HG03095 (cell line): Measurements from ENCODE around the gene IDNK.

ENCODE experiments used
- ATAC-seq: cut with Tn5 transposase; IDR thresholded peaks from one replicate; pipeline ENCODE4 v1.9.1; 2021; ENCODE audit warnings: moderate library complexity; ENCODE audit not compliant: unreplicated experiment

The IDNK gene

DNA sequence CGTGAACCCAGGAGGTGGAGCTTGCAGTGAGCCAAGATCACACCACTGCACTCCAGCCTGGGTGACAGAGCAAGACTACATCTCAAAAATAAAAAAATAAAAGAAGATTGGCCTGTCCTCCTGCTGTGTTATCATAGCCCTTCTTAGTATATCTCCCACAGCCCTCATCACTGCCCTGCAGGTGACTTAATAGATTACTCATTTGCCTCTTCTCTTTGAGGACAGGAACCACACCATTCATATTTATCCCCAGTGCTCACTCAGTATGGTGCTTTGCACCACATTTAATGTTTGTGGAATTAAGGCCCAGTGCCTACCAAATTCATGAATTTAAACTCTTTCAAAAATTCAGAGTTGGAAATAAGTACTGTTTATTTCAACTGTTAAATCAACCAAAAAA, 10.3 kb downstream of the IDNK start:
- ATAC-seq, result no peak

DNA sequence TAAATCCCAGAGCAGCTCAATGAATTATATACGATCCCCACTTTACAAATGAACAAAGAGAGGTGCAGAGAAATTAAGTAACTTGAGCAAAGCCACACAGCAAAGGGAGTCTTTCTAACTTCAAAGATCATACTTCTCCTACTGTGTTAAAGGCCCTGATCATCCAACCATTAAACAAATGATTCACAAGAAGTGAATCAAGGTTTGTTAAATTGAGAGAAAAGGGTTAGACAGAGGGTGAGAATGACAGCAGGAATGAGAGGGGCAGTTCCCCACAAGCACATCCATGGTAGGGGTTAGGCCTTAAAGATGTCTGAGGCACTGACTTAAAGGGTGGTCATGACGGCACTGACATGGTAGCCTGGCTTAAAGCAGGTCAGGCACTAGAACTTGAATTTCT, 10.7 kb downstream of the IDNK start:
- no peak for ATAC-seq

DNA sequence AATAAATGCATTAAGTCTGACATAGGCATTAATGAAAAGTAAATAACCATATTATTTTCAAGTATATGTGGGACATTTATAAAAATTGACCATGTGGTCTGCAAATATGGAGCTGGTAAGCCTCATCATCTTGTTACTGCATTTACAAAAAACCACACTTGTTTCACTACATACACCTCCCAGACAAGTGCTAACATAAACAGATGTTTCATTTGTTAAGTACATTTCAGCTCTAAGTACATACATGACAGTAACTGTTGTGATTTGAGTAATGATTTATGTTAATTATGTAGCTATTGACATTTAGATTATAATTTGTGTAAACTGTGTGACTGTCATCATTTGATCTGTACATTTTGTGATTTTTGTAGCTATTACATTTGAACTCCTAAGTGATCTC, 13.9 kb downstream of the IDNK start:
- ATAC-seq, result no peak

- no peak for ATAC-seq
These were observed 14.4 kb downstream of the IDNK start for GRCh38 chr9:83637389-83637788.

DNA sequence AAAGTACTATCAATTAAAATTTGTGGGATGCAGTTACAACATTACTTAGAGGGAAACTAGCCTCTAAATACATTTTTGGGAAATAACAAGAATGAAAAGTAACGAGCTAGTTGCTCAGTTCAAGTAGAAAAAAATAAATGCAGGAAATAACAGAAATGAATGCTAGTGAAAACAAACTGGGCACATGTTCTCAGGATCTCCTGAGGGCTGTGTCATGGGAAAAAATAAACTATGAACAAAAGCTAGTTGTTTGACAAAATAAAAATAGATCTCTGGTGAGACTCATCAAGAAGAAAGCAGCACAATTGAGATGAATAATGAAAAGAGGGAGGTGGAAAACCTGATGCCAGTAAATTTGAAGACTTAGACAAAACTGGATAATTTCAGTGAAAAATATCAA, 16.3 kb downstream of the IDNK start:
- ATAC-seq, result no peak

GRCh38 chr9:83642793-83643192, 19.9 kb downstream of the IDNK start:
- ATAC-seq, result no peak

DNA sequence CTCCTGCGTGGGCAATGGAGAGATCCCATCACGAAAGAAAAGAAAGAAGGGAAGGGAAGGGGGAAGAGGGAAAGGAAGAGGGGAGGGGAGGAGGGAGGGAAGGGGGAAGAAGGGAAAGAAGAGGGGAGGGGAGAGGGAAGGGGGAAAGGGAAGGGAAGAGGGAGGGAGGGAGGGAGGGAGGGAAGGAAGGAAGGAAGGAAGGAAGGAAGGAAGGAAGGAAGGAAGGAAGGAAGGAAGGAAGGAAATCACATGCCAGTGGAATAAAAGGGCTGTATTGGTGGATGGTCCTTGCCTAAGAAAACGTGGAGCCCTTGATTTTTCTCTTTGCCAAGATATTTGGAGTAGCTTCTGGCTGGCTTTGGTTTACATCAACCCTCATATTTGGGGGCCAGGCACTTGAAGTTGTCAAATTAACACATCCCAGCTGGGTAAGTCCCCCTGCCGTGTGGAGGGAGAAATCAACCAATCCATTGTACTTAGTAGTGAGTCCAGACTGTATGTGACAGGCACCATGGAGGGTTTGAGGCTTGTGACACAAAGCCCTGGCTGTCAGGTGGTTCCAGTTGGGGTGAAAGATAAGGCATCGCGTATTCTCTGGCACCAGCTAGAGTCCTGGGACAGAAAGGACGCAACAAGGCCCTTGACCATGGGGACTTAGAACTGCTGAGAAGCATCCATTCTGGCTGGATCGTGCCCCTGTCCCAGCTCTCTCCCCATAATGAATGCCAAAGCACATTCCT, 23.7 kb downstream of the IDNK start:
- ATAC-seq, result no peak

- ATAC-seq, result no peak
These were observed 26.1 kb downstream of the IDNK start for GRCh38 chr9:83649080-83649479.

GRCh38 chr9:83649515-83649914, 26.6 kb downstream of the IDNK start:
- no peak for ATAC-seq

DNA sequence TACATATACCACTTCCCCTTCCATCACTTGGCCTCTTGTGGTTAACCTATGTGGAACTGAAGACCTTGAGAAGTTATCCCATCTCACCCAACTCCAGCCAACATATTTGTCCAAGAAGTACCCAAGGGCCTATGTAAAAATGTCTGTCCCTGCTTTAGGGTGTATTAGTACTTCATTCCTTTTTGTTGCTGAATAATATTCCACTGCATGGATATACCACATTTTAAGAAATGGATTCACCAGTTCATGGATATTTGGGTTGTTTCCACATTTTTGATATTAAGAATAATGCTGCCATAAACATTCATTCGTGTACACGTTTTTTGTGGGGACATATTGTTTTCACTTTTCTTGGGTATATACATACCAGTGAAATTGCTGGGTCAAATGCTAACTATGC, 28.6 kb downstream of the IDNK start:
- ATAC-seq, result no peak

DNA sequence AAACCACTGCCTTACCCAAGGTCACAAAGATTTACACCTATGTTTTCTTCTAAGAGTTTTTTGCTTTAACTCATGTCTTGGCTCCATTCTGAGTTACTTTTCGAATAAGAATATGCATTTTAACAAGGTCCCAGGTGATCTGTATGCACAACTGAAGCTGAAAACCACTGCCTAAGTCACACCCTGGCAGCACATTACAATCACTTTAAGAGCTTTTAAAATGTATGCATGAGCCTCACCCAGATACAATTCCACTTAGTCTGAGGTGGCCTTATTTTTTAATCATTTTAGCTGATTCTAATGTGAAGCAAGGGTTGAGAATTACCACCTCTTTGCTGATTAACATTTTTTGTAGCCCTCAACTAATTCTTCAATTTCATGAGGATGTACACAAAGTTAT, 29.5 kb downstream of the IDNK start:
- no peak for ATAC-seq

GRCh38 chr9:83655433-83655832, 32.5 kb downstream of the IDNK start:
- no peak for ATAC-seq

GRCh38 chr9:83656032-83656680, 33.2 kb downstream of the IDNK start:
- no peak for ATAC-seq

GRCh38 chr9:83656952-83657351, 34.0 kb downstream of the IDNK start:
- no peak for ATAC-seq

DNA sequence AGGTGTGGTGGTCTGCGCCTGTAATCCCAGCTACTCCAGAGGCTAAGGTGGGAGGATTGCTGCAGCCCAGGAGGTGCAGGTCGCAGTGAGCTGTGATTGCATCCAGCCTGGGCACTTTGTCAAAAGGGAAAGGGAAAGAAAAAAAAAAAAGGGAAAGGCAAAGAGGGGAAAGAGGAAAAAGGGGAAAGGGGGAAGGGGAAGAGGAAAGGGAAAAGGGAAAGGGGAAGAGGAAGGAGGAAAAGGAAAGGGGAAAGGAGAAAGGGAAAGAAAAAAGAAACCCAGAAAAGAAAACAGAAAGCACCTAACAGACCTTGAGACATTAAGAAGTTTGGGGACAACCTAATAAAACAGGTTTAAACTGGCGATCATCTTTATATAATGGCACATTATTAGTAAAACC, 40.0 kb downstream of the IDNK start:
- no peak for ATAC-seq

- peak; percentile 87 for ATAC-seq
These were observed 42.7 kb downstream of the IDNK start for GRCh38 chr9:83665580-83666200.

GRCh38 chr9:83669067-83669466, 46.1 kb downstream of the IDNK start:
- ATAC-seq, result no peak

DNA sequence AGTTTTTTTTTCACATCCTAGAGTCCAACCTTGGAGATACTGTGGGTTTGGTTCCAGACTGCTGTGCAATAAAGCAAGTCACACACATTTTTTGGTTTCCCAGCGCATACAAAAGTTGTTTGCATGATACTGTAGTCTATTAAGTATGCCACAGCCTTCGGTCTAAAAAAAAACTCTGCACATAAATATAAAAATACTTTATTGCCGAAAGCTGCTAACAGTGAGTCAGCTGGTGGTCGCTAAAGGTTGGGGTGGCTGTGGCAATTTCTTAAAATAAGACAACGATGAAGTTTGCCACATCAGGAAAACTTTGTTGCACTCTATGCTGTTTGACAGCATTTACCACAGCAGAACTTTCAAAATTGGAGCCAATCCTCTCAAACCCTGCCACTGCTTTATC, 47.4 kb downstream of the IDNK start:
- ATAC-seq, result no peak

DNA sequence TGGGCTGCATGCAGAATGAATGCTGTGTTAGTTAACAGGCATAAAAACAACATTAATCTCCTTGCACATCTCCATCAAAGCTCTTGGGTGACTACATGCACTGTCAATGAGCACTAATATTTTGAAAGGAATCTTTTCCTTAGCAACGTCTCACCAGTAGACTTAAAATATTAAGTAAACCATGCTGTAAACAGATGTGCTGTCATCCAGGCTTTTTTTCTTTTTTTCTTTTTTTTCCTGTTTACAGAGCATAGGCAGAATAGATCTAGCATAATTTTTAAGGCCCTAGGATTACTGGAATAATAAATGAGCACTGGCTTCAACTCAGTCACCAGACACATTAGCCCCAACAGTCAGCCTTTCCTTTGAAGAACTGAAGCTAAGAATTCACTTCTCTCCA, 48.5 kb downstream of the IDNK start:
- ATAC-seq, result no peak

GRCh38 chr9:83675466-83675865, 52.5 kb downstream of the IDNK start:
- ATAC-seq, result no peak

GRCh38 chr9:83677596-83677995, 54.7 kb downstream of the IDNK start:
- no peak for ATAC-seq

GRCh38 chr9:83680233-83680632, 57.3 kb downstream of the IDNK start:
- no peak for ATAC-seq
